Naive B cell (primary cell): Measurements from ENCODE around the gene HCN2. TPM values are rescaled to one million over a fixed set of nuclear protein-coding genes. Genes with fewer than 3 reads are reported as not detected.
"Not testable (repeated sequence)": the region's sequence is repeated elsewhere in the genome, so short reads cannot be mapped to it uniquely, and the experiment has no call there.

Experiments
- ATAC-seq, 2 donors: fragments of 150-1000 bp; cut with Tn5 transposase; 2 replicates each; pipeline ENCODE4 v1.10.0; 2021; ENCODE audit warnings: low read depth in 2 of 2, mild to moderate bottlenecking in 2 of 2, moderate library complexity in 2 of 2
- DNase-seq: peaks from one replicate; pipeline ENCODE4 v3.0.0; 2022
- H3K27ac Mint-ChIP-seq, 6 donors: one replicate each; pipeline ENCODE4 v1.8.0; 2020 to 2022; ENCODE audit warnings: mild to moderate bottlenecking in 6 of 6, mixed read lengths in 6 of 6, moderate library complexity in 5 of 6, inconsistent platforms in 2 of 6
- H3K27me3 Mint-ChIP-seq, 3 donors: one replicate each; pipeline ENCODE4 v1.8.0; 2021 to 2022; ENCODE audit warnings: mixed read lengths in 3 of 3, mild to moderate bottlenecking in 1 of 3
- H3K36me3 Mint-ChIP-seq, 2 donors: one replicate each; pipeline ENCODE4 v1.8.0; 2020 to 2022; ENCODE audit warnings: mixed read lengths in 2 of 2, inconsistent platforms in 1 of 2, mild to moderate bottlenecking in 1 of 2
- H3K4me1 Mint-ChIP-seq, 3 donors: one replicate each; pipeline ENCODE4 v1.8.0; 2020 to 2022; ENCODE audit warnings: mixed read lengths in 3 of 3, inconsistent platforms in 1 of 3, mild to moderate bottlenecking in 1 of 3, moderate library complexity in 1 of 3
- H3K4me3 Mint-ChIP-seq, 8 donors: one replicate each; pipeline ENCODE4 v1.8.0; 2020 to 2022; ENCODE audit warnings: mild to moderate bottlenecking in 8 of 8, mixed read lengths in 8 of 8, moderate library complexity in 8 of 8, inconsistent platforms in 2 of 8
- H3K9me3 Mint-ChIP-seq, 7 donors: one replicate each; pipeline ENCODE4 v1.8.0; 2020 to 2022; ENCODE audit warnings: mixed read lengths in 7 of 7, mild to moderate bottlenecking in 5 of 7, inconsistent platforms in 2 of 7, moderate library complexity in 1 of 7
- polyA plus RNA-seq, 6 donors: library from polyadenylated mRNA; unstranded; fragments of 300-500 nt; fragmentation: Illumina TruSeq; gene quantifications; one replicate each; pipeline ENCODE4 v1.2.3, GENCODE V29; 2021; ENCODE audit warnings: low read depth in 6 of 6

Gene HCN2
- polyA plus RNA-seq, 6 donors from 2014 or later: not detected

DNA sequence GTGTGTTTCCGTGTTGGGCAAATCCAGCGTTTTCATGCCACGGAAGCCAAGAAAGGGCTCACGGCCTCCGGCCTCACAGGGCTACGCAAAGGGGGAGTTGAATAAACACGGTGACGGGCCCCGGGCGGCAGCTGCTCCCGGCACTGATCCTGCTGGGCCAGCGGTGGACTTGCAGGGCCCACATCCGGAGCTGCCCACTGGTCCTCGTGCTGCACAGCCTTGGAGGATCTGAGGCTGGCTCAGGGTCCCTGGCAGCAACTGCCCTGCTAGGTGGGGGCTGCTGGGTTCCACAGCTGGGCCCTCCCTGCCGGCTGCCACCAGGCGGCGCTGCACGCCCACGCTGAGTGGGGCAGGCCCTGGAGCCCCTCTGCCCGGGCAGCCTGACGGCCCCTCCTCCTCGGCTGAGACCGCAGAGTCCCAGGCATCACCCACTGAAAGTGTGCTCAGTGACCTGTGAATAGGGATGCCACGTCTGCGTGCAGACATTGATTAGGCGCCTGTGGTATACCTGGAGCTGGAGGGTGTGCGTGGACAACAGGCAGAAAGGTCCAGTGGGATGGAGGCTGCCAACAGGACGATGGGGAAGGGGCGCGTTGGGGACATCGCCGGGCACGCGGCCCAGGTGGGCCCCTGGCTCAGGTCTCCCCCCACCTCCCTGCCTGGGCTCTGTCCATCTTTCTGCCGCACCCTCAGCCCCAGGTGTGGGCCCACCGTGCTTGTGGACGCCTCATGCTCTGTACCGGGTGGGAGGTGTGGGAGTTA, 5.3 kb upstream of the HCN2 start:
- H3K27me3 Mint-ChIP-seq: peaks cover 4 to 23% (median 5%) of the 10 kb centered on the region in 3 donors
- DNase-seq: peak; percentile 67
- no peak overlapping the region for H3K4me3 Mint-ChIP-seq
- ATAC-seq: peak; percentile 82
- no peak overlapping the region for H3K27ac Mint-ChIP-seq
- no peaks in the 10 kb centered on the region for H3K36me3 Mint-ChIP-seq
- peaks cover 0 to 11% (median 2%) of the 10 kb centered on the region in 3 donors for H3K4me1 Mint-ChIP-seq
- no peaks in the 10 kb centered on the region for H3K9me3 Mint-ChIP-seq

DNA sequence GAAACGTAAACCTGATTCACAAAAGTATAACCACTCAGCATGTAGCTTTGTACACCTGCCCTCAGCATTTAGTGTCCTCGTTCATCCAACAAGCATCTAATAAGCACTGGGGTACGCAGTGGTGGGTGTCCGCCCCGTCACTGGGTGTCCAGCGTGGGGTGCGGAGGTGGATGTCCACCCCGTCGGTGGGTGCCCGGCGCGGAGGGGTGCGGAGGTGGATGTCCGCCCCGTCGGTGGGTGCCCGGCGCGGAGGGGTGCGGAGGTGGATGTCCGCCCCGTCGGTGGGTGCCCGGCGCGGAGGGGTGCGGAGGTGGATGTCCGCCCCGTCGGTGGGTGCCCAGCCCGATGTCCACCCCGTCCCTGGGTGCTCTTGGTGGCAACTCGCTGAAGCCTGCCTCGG, 4.5 kb upstream of the HCN2 start:
- not testable (repeated sequence) for H3K27ac Mint-ChIP-seq, H3K9me3 Mint-ChIP-seq, ATAC-seq, H3K36me3 Mint-ChIP-seq, DNase-seq, H3K4me3 Mint-ChIP-seq
- peaks cover 0 to 11% (median 2%) of the 10 kb centered on the region in 3 donors for H3K4me1 Mint-ChIP-seq
- peaks cover 4 to 23% (median 5%) of the 10 kb centered on the region in 3 donors for H3K27me3 Mint-ChIP-seq

DNA sequence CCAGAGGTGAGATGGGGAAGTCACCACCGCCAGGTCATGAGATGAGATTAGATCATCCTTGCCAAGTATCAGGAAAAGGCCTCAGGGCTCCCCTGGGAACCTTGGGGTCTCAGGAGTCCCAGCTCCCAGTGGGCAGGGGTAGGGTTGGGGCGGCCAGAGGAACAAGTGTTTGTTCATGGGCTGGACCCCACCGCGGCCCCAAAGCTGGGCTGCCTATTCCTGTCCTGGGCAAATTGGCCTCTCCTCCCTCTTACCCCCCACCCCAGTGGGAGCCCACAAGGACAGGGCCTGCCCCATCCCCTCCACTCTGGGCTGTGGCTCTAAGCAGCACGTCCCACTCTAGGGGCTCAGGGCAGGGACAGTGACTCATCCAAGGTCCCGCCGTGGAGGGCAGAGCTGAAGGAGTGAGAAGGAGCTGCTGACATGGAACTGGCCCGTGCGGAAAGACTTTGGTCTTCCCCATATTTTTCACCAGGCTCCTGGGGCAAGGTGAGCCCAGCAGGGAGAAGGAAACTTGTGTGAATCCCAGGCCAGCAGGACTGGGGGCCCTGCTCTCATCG, 4.0 kb upstream of the HCN2 start:
- no peak overlapping the region for H3K4me3 Mint-ChIP-seq
- H3K9me3 Mint-ChIP-seq: no peaks in the 10 kb centered on the region
- ATAC-seq (no peak), DNase-seq (no peak)
- H3K27ac Mint-ChIP-seq: no peak overlapping the region
- no peaks in the 10 kb centered on the region for H3K36me3 Mint-ChIP-seq
- H3K4me1 Mint-ChIP-seq: peaks cover 0 to 11% (median 2%) of the 10 kb centered on the region in 3 donors
- peaks cover 4 to 23% (median 5%) of the 10 kb centered on the region in 3 donors for H3K27me3 Mint-ChIP-seq

DNA sequence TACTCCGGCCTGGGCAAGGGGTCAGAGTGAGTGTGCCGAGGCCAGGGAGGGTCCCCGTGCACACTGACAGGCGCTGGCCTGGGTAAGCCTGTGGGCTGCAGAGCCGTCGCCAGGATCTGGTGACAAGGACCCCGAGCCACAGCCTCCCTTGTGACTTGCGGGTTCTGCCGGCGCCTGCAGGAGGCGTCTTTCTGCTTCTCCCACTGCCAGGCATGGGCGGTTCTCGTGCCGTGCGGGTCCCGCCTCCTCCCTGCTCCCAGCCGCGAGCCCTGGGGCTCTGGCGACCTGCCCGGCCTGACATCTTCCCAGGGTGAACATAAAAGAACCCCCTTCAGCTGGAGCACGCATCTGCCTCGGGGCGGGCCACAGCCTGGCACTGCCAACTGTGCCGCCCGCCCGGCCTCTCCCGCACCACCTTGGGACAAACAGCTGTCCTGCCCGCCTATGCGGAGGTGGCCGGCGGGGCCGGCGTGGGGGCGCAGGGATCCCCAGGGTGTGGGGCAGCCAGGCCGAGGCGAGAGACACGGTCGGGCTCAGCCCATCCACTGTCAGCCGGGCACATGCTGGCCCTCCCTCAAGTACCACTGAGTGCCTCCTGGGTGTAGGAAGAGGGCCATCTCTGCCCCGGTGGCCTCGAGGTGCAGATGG, 1.5 kb upstream of the HCN2 start:
- ATAC-seq (peak; percentile 45 to 47), DNase-seq (peak; percentile 33)
- H3K36me3 Mint-ChIP-seq: no peaks in the 10 kb centered on the region
- peaks cover 4 to 43% (median 5%) of the 10 kb centered on the region in 3 donors for H3K27me3 Mint-ChIP-seq
- peak overlapping the region in 4 of 8 donors; percentile 32 to 63 (median 52) for H3K4me3 Mint-ChIP-seq
- H3K9me3 Mint-ChIP-seq: no peaks in the 10 kb centered on the region
- H3K4me1 Mint-ChIP-seq: peaks cover 2 to 11% (median 5%) of the 10 kb centered on the region in 3 donors
- H3K27ac Mint-ChIP-seq: no peak overlapping the region

DNA sequence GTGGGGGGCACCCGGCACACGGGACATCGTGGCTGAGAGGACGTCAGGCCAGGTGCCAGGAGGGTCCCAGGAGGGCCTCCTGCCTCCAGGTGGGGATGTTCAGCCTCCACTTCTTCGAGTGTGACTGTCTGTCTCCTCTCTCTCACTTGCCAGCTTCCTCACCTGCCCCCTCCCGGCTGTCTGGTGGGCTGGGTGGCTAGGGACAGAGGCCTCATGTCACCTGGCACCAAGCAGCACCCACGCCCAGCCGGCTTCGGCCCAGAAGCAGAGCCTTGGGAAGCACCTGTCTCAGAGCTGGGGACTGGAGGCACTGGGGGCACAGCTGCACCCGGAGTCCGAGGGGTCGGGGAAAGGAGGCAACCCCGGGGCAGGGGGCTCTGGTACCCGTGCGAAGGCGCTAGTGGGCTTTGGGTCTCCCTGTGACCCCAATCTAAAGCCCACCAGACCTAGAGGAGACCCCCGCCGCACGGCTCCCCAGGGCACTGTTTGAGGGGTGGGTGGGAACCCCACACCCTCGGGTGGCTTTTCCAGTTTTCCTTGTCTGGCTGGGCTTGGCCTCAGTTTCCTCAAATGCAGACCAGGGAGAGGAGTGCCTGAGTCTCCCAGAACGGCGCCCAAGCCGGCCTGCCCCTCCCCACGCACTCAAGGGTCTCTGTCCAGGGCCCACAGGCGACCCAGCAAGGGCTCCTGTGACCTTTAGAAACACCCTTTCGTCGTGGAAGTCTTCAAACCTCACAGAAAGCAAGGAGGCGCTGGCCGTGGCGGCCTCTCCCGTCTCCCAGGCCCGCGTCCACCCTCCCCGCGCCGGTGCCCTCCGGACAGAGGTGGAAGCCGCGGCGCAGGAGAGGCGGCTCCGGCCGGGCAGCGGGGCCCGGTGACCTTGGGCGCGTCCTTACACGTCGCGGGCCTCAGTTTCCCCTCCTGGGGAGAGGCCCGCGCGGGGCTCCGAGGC, 664 bp upstream of the HCN2 start:
- Mint-ChIP-seq H3K4me1 (peaks cover 2 to 7% (median 5%) of the 10 kb centered on the region in 3 donors), H3K9me3 (no peaks in the 10 kb centered on the region), H3K36me3 (no peaks in the 10 kb centered on the region), H3K27ac (peak overlapping the region in 1 of 6 donors; percentile 44), H3K4me3 (peak overlapping the region in 7 of 8 donors; percentile 55 to 81 (median 64)), H3K27me3 (peaks cover 4 to 51% (median 11%) of the 10 kb centered on the region in 3 donors)
- DNase-seq (peak; percentile 27), ATAC-seq (peak; percentile 7 to 13)

DNA sequence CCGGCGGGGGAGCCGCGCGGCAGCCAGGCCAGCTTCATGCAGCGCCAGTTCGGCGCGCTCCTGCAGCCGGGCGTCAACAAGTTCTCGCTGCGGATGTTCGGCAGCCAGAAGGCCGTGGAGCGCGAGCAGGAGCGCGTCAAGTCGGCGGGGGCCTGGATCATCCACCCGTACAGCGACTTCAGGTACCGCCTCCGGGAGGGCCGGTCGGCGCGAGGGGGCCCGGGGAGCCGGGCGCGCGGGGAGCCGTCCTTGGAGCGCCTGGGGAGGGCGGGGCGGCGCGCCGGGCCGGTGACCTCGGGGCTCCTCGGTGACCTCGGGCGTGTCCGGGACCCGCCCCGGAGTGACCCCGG, 690 bp downstream of the HCN2 start:
- Mint-ChIP-seq H3K27me3 (peaks cover 4 to 61% (median 18%) of the 10 kb centered on the region in 3 donors), H3K4me1 (peaks cover 2 to 7% (median 5%) of the 10 kb centered on the region in 3 donors), H3K9me3 (no peaks in the 10 kb centered on the region), H3K27ac (no peak overlapping the region), H3K36me3 (no peaks in the 10 kb centered on the region), H3K4me3 (peak overlapping the region in 4 of 8 donors; percentile 35 to 57 (median 48))
- ATAC-seq (peak; percentile 43 to 50), DNase-seq (peak; percentile 28)

DNA sequence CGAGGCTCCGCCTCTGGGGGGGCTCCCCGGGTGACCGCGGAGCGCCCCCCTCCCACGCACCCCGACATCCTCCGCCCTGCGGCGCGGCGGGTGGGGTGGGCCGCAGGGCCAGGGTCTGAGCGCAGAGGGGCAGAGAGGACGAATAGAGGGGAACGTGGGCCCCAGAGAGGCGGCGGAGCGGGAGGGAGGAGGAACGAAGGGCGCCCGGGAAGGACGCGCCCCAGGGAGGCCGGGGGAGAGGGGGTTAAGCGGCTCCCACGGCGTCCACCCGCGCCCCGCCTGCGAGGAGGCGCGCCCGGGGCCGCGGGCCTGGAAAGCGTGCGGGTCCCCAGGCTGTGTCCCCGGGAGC, 1.0 kb downstream of the HCN2 start:
- Mint-ChIP-seq H3K27ac (no peak overlapping the region), H3K27me3 (peaks cover 4 to 62% (median 21%) of the 10 kb centered on the region in 3 donors), H3K36me3 (no peaks in the 10 kb centered on the region), H3K9me3 (no peaks in the 10 kb centered on the region), H3K4me3 (no peak overlapping the region), H3K4me1 (peaks cover 2 to 7% (median 5%) of the 10 kb centered on the region in 3 donors)
- DNase-seq: no peak
- no peak for ATAC-seq

DNA sequence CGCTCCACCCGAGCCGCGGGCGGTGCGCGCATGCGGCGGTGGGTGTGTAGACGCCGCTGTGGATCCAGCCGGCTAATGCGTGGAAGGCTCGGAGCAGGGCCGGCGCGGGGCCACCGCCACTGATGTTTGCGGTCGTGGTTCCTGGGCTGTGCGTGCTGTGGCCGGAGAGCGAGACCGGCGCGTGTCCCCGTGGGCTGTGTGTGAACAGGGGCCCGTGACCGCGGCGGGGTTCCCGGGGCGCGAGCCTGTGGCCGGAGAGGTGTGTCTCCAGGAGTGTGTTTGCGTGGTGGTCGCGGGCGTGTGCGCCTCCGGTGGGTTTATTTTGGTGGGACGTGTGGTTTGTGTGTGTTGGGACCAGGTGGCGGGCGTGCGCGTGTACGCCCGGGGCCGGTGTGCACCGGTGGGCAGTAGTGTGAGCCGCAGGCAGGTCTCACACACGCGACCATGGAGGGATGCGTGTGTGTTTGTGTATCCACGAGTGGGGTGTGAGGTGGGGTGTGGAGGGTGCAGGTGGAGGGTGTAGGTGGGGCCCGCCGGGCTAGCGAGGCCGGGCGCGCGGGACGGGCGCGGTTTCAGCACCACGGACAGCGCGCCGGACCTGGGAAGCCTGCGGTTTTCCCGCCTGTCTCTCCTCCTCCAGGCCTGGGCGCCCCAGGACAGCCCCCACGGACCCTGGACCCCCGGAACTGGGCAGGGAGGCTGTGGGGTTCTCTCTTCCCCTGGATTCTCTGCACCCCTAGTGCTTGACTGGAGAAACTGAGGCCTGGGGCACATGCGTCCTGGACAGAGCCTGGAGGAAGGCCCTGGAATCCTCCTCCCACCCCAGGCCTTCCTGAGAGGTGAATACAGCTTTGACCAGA, 1.6 kb downstream of the HCN2 start:
- peaks cover 4 to 58% (median 21%) of the 10 kb centered on the region in 3 donors for H3K27me3 Mint-ChIP-seq
- peak overlapping the region in 5 of 8 donors; percentile 11 to 86 (median 41) for H3K4me3 Mint-ChIP-seq
- H3K4me1 Mint-ChIP-seq: peaks cover 2 to 7% (median 5%) of the 10 kb centered on the region in 3 donors
- ATAC-seq (no peak), DNase-seq (no peak)
- H3K27ac Mint-ChIP-seq: peak overlapping the region in 1 of 6 donors; percentile 32
- H3K9me3 Mint-ChIP-seq: no peaks in the 10 kb centered on the region
- H3K36me3 Mint-ChIP-seq: no peaks in the 10 kb centered on the region

DNA sequence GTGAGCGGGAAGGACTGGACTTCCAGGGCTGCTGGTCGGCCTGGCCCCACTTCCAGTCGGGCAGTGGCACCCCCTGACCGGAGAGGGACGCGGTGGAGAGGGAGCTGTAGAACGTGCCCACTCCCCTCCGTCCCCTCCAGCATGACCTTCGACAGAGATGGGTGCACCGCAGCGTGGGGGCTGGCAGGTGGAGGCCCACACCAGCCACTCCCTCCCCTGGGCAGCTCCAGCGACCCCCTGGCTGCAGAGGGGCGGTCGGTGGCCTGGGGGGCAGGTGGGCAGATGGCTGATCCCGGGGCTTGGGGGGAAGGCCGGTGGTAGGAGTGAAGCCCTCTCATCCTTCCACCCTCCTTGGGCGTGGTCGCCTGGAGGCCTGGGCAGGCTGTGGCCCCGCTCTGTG, 2.4 kb downstream of the HCN2 start:
- H3K4me3 Mint-ChIP-seq: no peak overlapping the region
- H3K9me3 Mint-ChIP-seq: no peaks in the 10 kb centered on the region
- DNase-seq (no peak), ATAC-seq (no peak)
- no peaks in the 10 kb centered on the region for H3K36me3 Mint-ChIP-seq
- H3K4me1 Mint-ChIP-seq: peaks cover 2 to 7% (median 5%) of the 10 kb centered on the region in 3 donors
- peaks cover 4 to 55% (median 21%) of the 10 kb centered on the region in 3 donors for H3K27me3 Mint-ChIP-seq
- H3K27ac Mint-ChIP-seq: peak overlapping the region in 1 of 6 donors; percentile 72

DNA sequence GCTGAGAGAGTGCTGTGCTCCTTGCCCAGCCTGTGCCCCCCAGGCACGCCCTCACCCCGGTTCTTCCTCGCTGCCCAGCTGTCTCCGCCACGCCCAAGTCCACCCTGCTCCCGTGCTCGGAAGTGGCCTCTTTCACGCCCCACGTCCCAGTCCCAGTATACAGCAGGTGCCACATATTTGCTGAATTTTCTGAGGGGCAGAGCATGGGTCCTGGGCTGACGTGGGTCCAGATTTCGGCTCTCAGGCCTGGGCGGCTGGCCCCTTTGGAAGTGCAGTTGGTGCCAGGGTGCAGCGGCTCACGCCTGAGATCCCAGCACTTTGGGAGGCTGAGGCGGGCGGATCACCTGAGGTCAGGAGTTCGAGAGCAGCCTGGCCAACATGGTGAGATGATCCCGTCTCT, 3.4 kb downstream of the HCN2 start:
- Mint-ChIP-seq H3K4me3 (peak overlapping the region in 1 of 8 donors; percentile 57), H3K36me3 (no peaks in the 10 kb centered on the region), H3K27me3 (peaks cover 1 to 54% (median 21%) of the 10 kb centered on the region in 3 donors), H3K9me3 (no peaks in the 10 kb centered on the region), H3K4me1 (peaks cover under 1 to 6% (median 5%) of the 10 kb centered on the region in 3 donors), H3K27ac (no peak overlapping the region)
- no peak for ATAC-seq
- no peak for DNase-seq

DNA sequence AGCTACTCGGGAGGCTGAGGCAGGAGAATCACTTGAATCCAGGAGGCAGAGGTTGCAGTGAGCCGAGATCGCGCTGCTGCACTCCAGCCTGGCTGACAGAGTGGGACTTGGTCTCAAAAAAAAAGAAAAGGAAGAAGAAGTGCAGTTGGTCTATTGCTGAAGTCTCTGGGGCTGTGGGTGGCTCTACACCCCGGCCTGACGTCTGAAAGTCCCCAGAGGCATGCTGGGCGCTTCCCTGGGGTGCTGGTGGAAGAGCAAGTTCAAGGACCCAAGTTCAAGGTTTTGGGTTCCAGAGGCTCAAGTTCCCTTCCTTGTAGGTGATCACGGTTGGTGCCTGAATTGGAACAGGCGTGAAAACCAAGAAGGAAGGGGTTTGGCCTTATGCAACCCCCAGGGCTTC, 3.8 kb downstream of the HCN2 start:
- Mint-ChIP-seq H3K4me1 (peaks cover 0 to 5% (median 3%) of the 10 kb centered on the region in 3 donors), H3K27me3 (peaks cover 0 to 49% (median 17%) of the 10 kb centered on the region in 3 donors), H3K9me3 (no peaks in the 10 kb centered on the region), H3K36me3 (no peaks in the 10 kb centered on the region), H3K27ac (peak overlapping the region in 1 of 6 donors; percentile 84), H3K4me3 (peak overlapping the region in 3 of 8 donors; percentile 39 to 45 (median 41))
- peak in 1 of 2 donors; percentile 52 for ATAC-seq
- DNase-seq: no peak

DNA sequence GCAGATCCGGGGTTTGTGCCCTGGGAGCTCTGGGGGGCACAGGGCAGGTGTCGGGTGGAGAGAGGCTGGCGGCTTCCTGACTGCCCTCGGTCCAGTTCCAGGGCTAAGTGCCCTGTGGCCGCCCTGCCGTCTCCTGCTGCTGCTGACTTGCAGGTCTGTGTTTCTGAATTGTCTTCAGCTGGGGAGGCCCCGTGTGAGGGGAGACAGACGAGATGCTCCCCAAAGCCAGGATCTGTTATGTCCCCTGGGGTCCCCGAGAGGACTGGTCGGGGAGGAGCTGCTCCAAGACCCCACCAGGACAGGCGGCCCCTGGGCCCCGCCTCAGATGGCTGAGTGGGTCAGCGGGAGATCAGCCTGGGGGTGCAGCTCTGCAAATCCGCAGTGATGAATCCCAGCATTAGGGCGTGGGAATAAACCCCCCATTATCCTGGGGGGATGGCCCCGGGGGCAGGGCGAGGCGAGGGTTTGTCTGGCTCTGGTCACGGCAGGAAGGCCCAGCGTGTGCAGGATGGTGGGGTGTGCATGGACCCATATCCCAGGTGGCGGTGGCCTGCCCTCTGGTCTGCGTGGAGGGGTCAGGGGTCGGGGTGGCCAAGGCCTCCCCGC, 4.7 kb downstream of the HCN2 start:
- Mint-ChIP-seq H3K9me3 (no peaks in the 10 kb centered on the region), H3K27me3 (peaks cover 0 to 41% (median 16%) of the 10 kb centered on the region in 3 donors), H3K27ac (no peak overlapping the region), H3K4me3 (no peak overlapping the region), H3K36me3 (no peaks in the 10 kb centered on the region), H3K4me1 (peaks cover 0 to 5% (median 3%) of the 10 kb centered on the region in 3 donors)
- DNase-seq: no peak
- no peak for ATAC-seq
